Ascending aorta (tissue), 2 donors: ENCODE results near the gene SUPT4H1. TPM values are rescaled to one million over a fixed set of nuclear protein-coding genes. Genes with fewer than 3 reads are reported as not detected.

ENCODE experiments used
- DNase-seq, 2 donors: peaks; one replicate each; pipeline ENCODE4 v3.0.0-alpha.2; 2019; ENCODE audit warnings: low spot score in 2 of 2
- H3K27ac ChIP-seq, 2 donors: fragments of 200-600 bp; sonication (generic); one replicate each; pipeline ENCODE4 v1.5.1; 2016 to 2017; ENCODE audit warnings: mild to moderate bottlenecking in 1 of 2
- H3K27me3 ChIP-seq: fragments of 200-600 bp; sonication (generic); one replicate; pipeline ENCODE4 v1.5.1; 2017
- H3K36me3 ChIP-seq, 2 donors: fragments of 200-600 bp; sonication (generic); one replicate each; pipeline ENCODE4 v1.5.1; 2016
- H3K4me1 ChIP-seq, 2 donors: fragments of 200-600 bp; sonication (generic); one replicate each; pipeline ENCODE4 v1.5.1; 2016 to 2017; ENCODE audit warnings: mild to moderate bottlenecking in 1 of 2
- H3K4me3 ChIP-seq, 2 donors: fragments of 200-600 bp; sonication (generic); one replicate each; pipeline ENCODE4 v1.5.1; 2016 to 2017; ENCODE audit warnings: mild to moderate bottlenecking in 1 of 2
- H3K9me3 ChIP-seq, 2 donors: fragments of 200-600 bp; sonication (generic); one replicate each; pipeline ENCODE4 v1.5.1; 2016
- intact Hi-C: fragments of 100-400 bp; cut with DNase I; formaldehyde crosslinking; loops from one replicate; pipeline ENCODE4 v1.15.1; 2023
- total RNA-seq: library from RNA; depleted of rRNA; stranded (reverse); fragments of >200 nt; gene quantifications from one replicate; pipeline ENCODE4 v1.1.0, GENCODE V29; 2016
- TF ChIP-seq, protein P1 (sequence below), 3 experiments: fragments of 200-600 bp in 2 of 3; fragments of 450-650 bp in 1 of 3; sonication (generic) in 2 of 3; IDR thresholded peaks; one replicate each; pipeline ENCODE4 v1.5.1; 2016 to 2019; ENCODE audit warnings: antibody characterized with exemption in 3 of 3, mild to moderate bottlenecking in 1 of 3, moderate library complexity in 1 of 3

The SUPT4H1 gene
- total RNA-seq, 1 donor from 2014 or later, result 18.0 TPM

DNA sequence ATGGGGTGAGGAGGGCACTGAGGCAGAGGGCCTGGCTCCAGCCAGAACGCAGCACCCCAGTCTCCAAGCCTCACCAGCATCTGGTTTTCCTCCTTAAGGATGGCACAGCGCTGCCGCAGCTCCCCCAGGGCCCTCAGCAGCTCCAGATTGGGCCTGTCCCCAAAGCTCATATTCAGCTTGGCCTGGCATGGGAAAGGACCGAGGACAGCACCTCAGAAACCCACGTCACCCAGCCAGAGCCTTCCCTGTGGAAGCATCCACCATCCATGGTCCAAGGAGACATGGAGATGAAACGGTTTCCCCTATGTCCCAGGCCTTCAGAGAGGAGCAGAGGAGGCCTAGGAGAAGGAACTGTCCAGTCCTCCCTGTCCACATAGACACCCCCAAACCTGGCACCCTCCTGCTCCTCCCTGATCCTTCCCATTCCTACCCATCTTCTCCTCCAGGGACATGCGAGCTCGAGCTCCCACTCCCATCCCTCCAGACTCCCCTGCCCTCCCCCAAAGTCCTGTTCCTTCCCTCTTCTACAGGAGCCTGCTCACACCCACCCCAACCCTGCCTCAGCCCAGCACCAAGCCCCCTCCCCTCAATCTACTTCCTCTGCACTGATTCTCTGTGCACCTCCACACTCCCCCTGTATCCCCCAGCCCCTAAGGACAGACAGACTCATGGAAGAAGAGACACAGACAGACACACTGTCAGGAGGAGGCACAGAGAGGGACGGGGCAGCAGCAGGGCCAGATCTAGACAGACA lies 25.2 kb downstream of the SUPT4H1 start:
- H3K9me3 ChIP-seq, result no peaks in the 10 kb centered on the region
- no peak overlapping the region for H3K27ac ChIP-seq
- intact Hi-C loops, result no loop called here
- no peaks in the 10 kb centered on the region for H3K27me3 ChIP-seq
- H3K4me1 ChIP-seq, result peaks cover 2 to 3% of the 10 kb centered on the region in 2 donors
- no peak for DNase-seq
- TF ChIP-seq, protein P1, sequence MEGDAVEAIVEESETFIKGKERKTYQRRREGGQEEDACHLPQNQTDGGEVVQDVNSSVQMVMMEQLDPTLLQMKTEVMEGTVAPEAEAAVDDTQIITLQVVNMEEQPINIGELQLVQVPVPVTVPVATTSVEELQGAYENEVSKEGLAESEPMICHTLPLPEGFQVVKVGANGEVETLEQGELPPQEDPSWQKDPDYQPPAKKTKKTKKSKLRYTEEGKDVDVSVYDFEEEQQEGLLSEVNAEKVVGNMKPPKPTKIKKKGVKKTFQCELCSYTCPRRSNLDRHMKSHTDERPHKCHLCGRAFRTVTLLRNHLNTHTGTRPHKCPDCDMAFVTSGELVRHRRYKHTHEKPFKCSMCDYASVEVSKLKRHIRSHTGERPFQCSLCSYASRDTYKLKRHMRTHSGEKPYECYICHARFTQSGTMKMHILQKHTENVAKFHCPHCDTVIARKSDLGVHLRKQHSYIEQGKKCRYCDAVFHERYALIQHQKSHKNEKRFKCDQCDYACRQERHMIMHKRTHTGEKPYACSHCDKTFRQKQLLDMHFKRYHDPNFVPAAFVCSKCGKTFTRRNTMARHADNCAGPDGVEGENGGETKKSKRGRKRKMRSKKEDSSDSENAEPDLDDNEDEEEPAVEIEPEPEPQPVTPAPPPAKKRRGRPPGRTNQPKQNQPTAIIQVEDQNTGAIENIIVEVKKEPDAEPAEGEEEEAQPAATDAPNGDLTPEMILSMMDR (IDR thresholded peaks at IDR 0.05), result no peak
- H3K4me3 ChIP-seq, result no peak overlapping the region
- no peaks in the 10 kb centered on the region for H3K36me3 ChIP-seq

- no peak for DNase-seq
- Histone ChIP-seq H3K36me3 (no peaks in the 10 kb centered on the region), H3K4me3 (no peak overlapping the region), H3K9me3 (no peaks in the 10 kb centered on the region), H3K27ac (no peak overlapping the region), H3K4me1 (peaks cover 2 to 3% of the 10 kb centered on the region in 2 donors), H3K27me3 (no peaks in the 10 kb centered on the region)
- TF ChIP-seq, protein P1 (IDR thresholded peaks at IDR 0.05), result no peak
- intact Hi-C loops, result no loop called here
These were observed 26.0 kb downstream of the SUPT4H1 start for GRCh38 chr17:58325976-58326468.

DNA sequence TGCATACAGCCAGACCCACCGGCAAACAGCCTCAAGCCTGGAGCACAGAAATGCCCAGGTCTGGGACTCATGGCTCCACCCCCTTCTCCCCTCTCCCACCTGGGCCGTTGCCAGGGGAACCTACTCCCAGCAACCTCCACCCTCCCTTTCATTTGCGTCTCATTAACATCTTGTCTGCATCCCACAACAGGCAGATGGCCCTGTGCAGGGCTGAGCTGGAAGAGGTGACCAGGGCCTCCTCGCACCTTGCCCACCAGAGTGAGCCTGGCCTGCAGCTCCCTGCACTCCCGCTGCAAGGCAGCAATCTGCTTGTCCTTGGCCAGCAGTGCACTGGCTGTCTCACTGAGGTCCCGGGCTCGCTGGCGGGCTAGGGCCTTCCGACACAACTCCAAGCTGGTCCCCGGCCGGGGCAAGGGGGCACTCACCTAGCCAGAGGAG lies 26.7 kb downstream of the SUPT4H1 start:
- DNase-seq, result no peak
- H3K4me3 ChIP-seq, result peak overlapping the region in 1 of 2 donors; percentile 90
- H3K36me3 ChIP-seq, result no peaks in the 10 kb centered on the region
- H3K27me3 ChIP-seq, result no peaks in the 10 kb centered on the region
- intact Hi-C loops, result no loop called here
- no peaks in the 10 kb centered on the region for H3K9me3 ChIP-seq
- no peak overlapping the region for H3K27ac ChIP-seq
- TF ChIP-seq, protein P1 (IDR thresholded peaks at IDR 0.05), result no peak
- H3K4me1 ChIP-seq, result peaks cover 2 to 3% of the 10 kb centered on the region in 2 donors

- Histone ChIP-seq H3K27ac (peak overlapping the region; percentile 42 to 61), H3K4me1 (peaks cover 2 to 3% of the 10 kb centered on the region in 2 donors), H3K4me3 (peak overlapping the region; percentile 72 to 90), H3K27me3 (no peaks in the 10 kb centered on the region), H3K9me3 (no peaks in the 10 kb centered on the region), H3K36me3 (no peaks in the 10 kb centered on the region)
- TF ChIP-seq, protein P1 (IDR thresholded peaks at IDR 0.05), result no peak
- intact Hi-C loops, result loop anchor here (1.0 kb wide), 1 partner anchor 28 kb away; the partner anchor contains the start of gene SUPT4H1
- no peak for DNase-seq
These were observed 27.4 kb downstream of the SUPT4H1 start for GRCh38 chr17:58324409-58325288.

GRCh38 chr17:58324056-58324408 lies 28.0 kb downstream of the SUPT4H1 start:
- H3K9me3 ChIP-seq, result no peaks in the 10 kb centered on the region
- H3K4me1 ChIP-seq, result peaks cover 2 to 3% of the 10 kb centered on the region in 2 donors
- H3K36me3 ChIP-seq, result no peaks in the 10 kb centered on the region
- H3K27me3 ChIP-seq, result no peaks in the 10 kb centered on the region
- TF ChIP-seq, protein P1 (IDR thresholded peaks at IDR 0.05), result no peak
- DNase-seq, result no peak
- intact Hi-C loops, result loop anchor here (1.0 kb wide), 1 partner anchor 28 kb away; the partner anchor contains the start of gene SUPT4H1
- H3K4me3 ChIP-seq, result peak overlapping the region; percentile 72 to 90
- peak overlapping the region; percentile 42 to 61 for H3K27ac ChIP-seq
